Measurements from ENCODE around the gene MAGEB4. TPM values are rescaled to one million over a fixed set of nuclear protein-coding genes. Genes with fewer than 3 reads are reported as not detected.

Gene MAGEB4
- total and polyA plus RNA-seq, 2 experiments from 2014 or later: not detected

GRCh38 chrX:30283456-30284200, 41.8 kb downstream of the MAGEB4 start:
- no peak overlapping the region for H3K4me2 ChIP-seq
- H3K4me3 ChIP-seq: no peak overlapping the region
- no peaks in the 10 kb centered on the region for H3K9me3 ChIP-seq (ENCODE audit: low read depth)
- 72% methylated on average over 3 of the region's 3 CpGs for WGBS (ENCODE audit: low lambda C conversion rate, missing lambda C conversion rate)
- H2AFZ ChIP-seq: no peak overlapping the region
- no peaks in the 10 kb centered on the region for H3K27me3 ChIP-seq
- H3K4me1 ChIP-seq (ENCODE audit: insufficient read depth): no peaks in the 10 kb centered on the region
- DNase-seq (ENCODE audit: low spot score): peak; percentile 41
- peak overlapping the region; percentile 59 for H3K27ac ChIP-seq
- TF ChIP-seq EZH2phosphoT487 (IDR thresholded peaks at IDR 0.05; ENCODE audit: low read depth, severe bottlenecking, unreplicated experiment) (no peak), EZH2 (IDR thresholded peaks at IDR 0.05; ENCODE audit: borderline replicate concordance) (no peak), CTCF (IDR thresholded peaks at IDR 0.05; ENCODE audit: poor library complexity) (no peak)
- H3K36me3 ChIP-seq (replicated peaks; ENCODE audit: insufficient read depth, low read depth): no peaks in the 10 kb centered on the region
- no peaks in the 10 kb centered on the region for H4K20me1 ChIP-seq (ENCODE audit: insufficient read depth, poor library complexity, severe bottlenecking)
- H3K79me2 ChIP-seq: no peaks in the 10 kb centered on the region
- no peaks in the 10 kb centered on the region for H3K9me2 ChIP-seq (replicated peaks; ENCODE audit: insufficient read depth)

Other genes starting within 250 kb of the MAGEB4 start
- not detected in 2 replicates for gene MAGEB2, start 26.4 kb upstream of the MAGEB4 start, total RNA-seq
- gene MAGEB2, start 26.4 kb upstream of the MAGEB4 start, polyA plus RNA-seq: not detected in 2 replicates
- gene MAGEB3, start 11.3 kb upstream of the MAGEB4 start, total RNA-seq: not detected in 2 replicates
- not detected in 2 replicates for gene MAGEB3, start 11.3 kb upstream of the MAGEB4 start, polyA plus RNA-seq
- gene MAGEB1, start 5.1 kb downstream of the MAGEB4 start, total RNA-seq: not detected in 2 replicates
- not detected in 2 replicates for gene MAGEB1, start 5.1 kb downstream of the MAGEB4 start, polyA plus RNA-seq
- gene NR0B1, start 67.4 kb downstream of the MAGEB4 start, total RNA-seq: 0.20 and 0.63 TPM in 2 replicates
- 0.23 and 0.46 TPM in 2 replicates for gene NR0B1, start 67.4 kb downstream of the MAGEB4 start, polyA plus RNA-seq